NCI-H187 (cell line): ENCODE data around the gene MAP4K4.

ENCODE experiments used
- DNase-seq, 2 experiments: peaks; one replicate each; lab custom pipeline; 2025; lab: John Stamatoyannopoulos, UW

The MAP4K4 gene

GRCh38 chr2:101870444-101870843, 172.9 kb downstream of the MAP4K4 start:
- no peak for DNase-seq

GRCh38 chr2:101871480-101871879, 174.0 kb downstream of the MAP4K4 start:
- no peak for DNase-seq

- no peak for DNase-seq
These were observed 175.0 kb downstream of the MAP4K4 start for GRCh38 chr2:101872480-101872879.

- DNase-seq = no peak
These were observed 176.0 kb downstream of the MAP4K4 start for GRCh38 chr2:101873543-101873942.

GRCh38 chr2:101874069-101874468, 176.6 kb downstream of the MAP4K4 start:
- no peak for DNase-seq

- no peak for DNase-seq
These were observed 182.0 kb downstream of the MAP4K4 start for GRCh38 chr2:101879466-101879865.

GRCh38 chr2:101881131-101881530, 183.6 kb downstream of the MAP4K4 start:
- DNase-seq = no peak

- no peak for DNase-seq
These were observed 185.3 kb downstream of the MAP4K4 start for GRCh38 chr2:101882769-101883307.

GRCh38 chr2:101883860-101884259, 186.4 kb downstream of the MAP4K4 start:
- DNase-seq = no peak

- no peak for DNase-seq
These were observed 186.9 kb downstream of the MAP4K4 start for GRCh38 chr2:101884423-101884822.

GRCh38 chr2:101887328-101887727, 189.8 kb downstream of the MAP4K4 start:
- no peak for DNase-seq

- no peak for DNase-seq
These were observed 192.1 kb downstream of the MAP4K4 start for GRCh38 chr2:101889460-101890098.

- no peak for DNase-seq
These were observed 194.9 kb downstream of the MAP4K4 start for GRCh38 chr2:101892377-101892776.

- DNase-seq = no peak
These were observed 196.3 kb downstream of the MAP4K4 start for GRCh38 chr2:101893681-101894381.

- DNase-seq = no peak
These were observed 197.5 kb downstream of the MAP4K4 start for GRCh38 chr2:101895039-101895438.

- no peak for DNase-seq
These were observed 198.4 kb downstream of the MAP4K4 start for GRCh38 chr2:101895819-101896322.

- DNase-seq = no peak
These were observed 199.8 kb downstream of the MAP4K4 start for GRCh38 chr2:101897301-101897700.

- no peak for DNase-seq
These were observed 201.8 kb downstream of the MAP4K4 start for GRCh38 chr2:101899265-101899664.

GRCh38 chr2:101899871-101900270, 202.4 kb downstream of the MAP4K4 start:
- no peak for DNase-seq

GRCh38 chr2:101900375-101900774, 202.9 kb downstream of the MAP4K4 start:
- no peak for DNase-seq

GRCh38 chr2:101901241-101901640, 203.7 kb downstream of the MAP4K4 start:
- no peak for DNase-seq

- DNase-seq = no peak
These were observed 204.7 kb downstream of the MAP4K4 start for GRCh38 chr2:101902169-101902568.

GRCh38 chr2:101904916-101905315, 207.4 kb downstream of the MAP4K4 start:
- DNase-seq = no peak
